ENCODE data around the gene SERPINC1. TPM values are rescaled to one million over a fixed set of nuclear protein-coding genes. Genes with fewer than 3 reads are reported as not detected.

SERPINC1 gene
- total and polyA plus RNA-seq, 4 donors = 0.08 to 0.61 (median 0.17) TPM; not detected in 1

DNA sequence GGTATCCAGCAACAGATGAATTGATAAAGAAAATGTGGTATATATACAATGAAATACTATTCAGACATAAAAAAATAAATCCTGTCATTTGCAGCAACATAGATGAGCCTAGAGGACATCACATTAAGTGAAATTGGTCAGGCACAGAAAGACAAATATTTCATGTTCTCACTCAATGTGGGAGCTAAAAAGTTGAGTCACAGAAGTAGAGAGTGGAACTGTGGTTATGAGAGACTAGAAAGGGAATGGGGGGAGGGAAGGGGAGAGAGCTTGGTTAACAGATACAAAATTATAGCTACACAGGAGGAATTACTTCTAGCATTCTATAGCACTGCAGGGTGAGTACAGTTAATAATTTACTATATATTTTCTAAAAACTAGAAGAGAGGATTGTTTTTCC, 37.1 kb upstream of the SERPINC1 start:
- Histone ChIP-seq H3K4me1 (ENCODE audit: control insufficient read depth in 5 of 5, insufficient read depth in 5 of 5, low read length in 5 of 5) (no peaks in the 10 kb centered on the region), H3K4me3 (no peak overlapping the region), H3K9ac (ENCODE audit: insufficient read depth in 1 of 2, low read length in 2 of 2) (no peak overlapping the region), H3K36me3 (ENCODE audit: control insufficient read depth in 4 of 4, insufficient read depth in 4 of 4, low read length in 4 of 4) (peaks cover 2 to 32% (median 17%) of the 10 kb centered on the region in 4 donors), H3K9me3 (ENCODE audit: control insufficient read depth in 4 of 4, insufficient read depth in 3 of 4, low read length in 3 of 4) (no peaks in the 10 kb centered on the region), H3K27ac (ENCODE audit: low read depth in 1 of 2, low read length in 1 of 2) (no peak overlapping the region), H3K27me3 (ENCODE audit: control insufficient read depth in 3 of 3, insufficient read depth in 3 of 3, low read length in 2 of 3) (no peaks in the 10 kb centered on the region)
- no peak for ATAC-seq (ENCODE audit: insufficient read depth, low FRiP score)
- TF ChIP-seq, protein P1, sequence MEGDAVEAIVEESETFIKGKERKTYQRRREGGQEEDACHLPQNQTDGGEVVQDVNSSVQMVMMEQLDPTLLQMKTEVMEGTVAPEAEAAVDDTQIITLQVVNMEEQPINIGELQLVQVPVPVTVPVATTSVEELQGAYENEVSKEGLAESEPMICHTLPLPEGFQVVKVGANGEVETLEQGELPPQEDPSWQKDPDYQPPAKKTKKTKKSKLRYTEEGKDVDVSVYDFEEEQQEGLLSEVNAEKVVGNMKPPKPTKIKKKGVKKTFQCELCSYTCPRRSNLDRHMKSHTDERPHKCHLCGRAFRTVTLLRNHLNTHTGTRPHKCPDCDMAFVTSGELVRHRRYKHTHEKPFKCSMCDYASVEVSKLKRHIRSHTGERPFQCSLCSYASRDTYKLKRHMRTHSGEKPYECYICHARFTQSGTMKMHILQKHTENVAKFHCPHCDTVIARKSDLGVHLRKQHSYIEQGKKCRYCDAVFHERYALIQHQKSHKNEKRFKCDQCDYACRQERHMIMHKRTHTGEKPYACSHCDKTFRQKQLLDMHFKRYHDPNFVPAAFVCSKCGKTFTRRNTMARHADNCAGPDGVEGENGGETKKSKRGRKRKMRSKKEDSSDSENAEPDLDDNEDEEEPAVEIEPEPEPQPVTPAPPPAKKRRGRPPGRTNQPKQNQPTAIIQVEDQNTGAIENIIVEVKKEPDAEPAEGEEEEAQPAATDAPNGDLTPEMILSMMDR (IDR thresholded peaks at IDR 0.05; ENCODE audit: control extremely low read depth, extremely low read depth) = no peak
- DNase-seq = no peak

DNA sequence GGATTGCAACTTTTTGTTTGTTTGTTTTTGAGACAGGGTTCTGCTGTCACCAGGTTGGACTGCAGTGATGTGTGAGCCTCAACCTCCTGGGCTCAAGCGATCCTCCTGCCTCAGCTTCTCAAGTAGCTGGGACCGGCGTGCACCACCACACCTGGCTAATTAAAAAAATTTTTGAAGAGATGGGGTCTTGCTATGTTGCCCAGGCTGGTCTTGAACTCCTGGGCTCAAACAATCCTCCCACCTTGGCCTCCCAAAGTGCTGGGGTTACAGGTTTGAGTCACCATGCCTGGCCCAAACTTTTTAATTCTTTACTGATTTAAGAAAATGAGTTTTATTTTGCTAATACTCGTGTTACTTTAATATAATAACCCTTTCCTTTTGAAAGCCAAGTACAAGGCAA, 31.5 kb upstream of the SERPINC1 start:
- TF ChIP-seq, protein P1 (IDR thresholded peaks at IDR 0.05; ENCODE audit: control extremely low read depth, extremely low read depth) = no peak
- ATAC-seq (ENCODE audit: insufficient read depth, low FRiP score) = no peak
- no peaks in the 10 kb centered on the region for H3K27me3 ChIP-seq (ENCODE audit: control insufficient read depth in 3 of 3, insufficient read depth in 3 of 3, low read length in 2 of 3)
- H3K9ac ChIP-seq (ENCODE audit: insufficient read depth in 1 of 2, low read length in 2 of 2) = no peak overlapping the region
- H3K9me3 ChIP-seq (ENCODE audit: control insufficient read depth in 4 of 4, insufficient read depth in 3 of 4, low read length in 3 of 4) = no peaks in the 10 kb centered on the region
- H3K36me3 ChIP-seq (ENCODE audit: control insufficient read depth in 4 of 4, insufficient read depth in 4 of 4, low read length in 4 of 4) = peaks cover 20 to 48% (median 35%) of the 10 kb centered on the region in 4 donors
- DNase-seq = no peak
- H3K27ac ChIP-seq (ENCODE audit: low read depth in 1 of 2, low read length in 1 of 2) = no peak overlapping the region
- H3K4me3 ChIP-seq = no peak overlapping the region
- H3K4me1 ChIP-seq (ENCODE audit: control insufficient read depth in 5 of 5, insufficient read depth in 5 of 5, low read length in 5 of 5) = no peaks in the 10 kb centered on the region
- 98% methylated on average over 4 of the region's 4 CpGs for WGBS, 2 donors

DNA sequence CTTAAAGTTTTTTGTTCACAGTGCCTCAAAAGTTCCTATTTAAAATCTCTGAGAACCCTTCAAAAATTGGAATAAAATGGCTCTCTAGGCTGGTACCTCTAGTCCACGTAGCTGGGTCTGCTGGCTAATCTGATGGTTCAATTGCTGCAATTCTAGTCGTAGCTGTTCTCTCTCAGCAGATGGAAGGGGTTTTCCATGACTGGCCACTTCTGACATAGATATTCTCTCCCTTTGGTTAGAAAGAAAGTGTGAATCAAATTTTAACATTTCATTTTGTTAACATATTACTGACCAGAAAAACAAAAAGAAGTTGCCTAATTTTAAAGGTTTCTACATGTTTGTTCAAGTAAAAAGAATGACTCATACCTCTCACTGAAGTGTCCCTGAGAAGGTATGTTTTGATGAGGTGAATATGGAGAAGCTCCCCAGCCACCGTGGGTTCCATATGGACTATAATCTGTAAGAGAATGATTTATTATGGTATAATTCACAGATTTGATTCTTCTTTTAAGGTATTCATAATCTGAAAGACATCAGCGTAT, 29.3 kb upstream of the SERPINC1 start:
- H3K27me3 ChIP-seq (ENCODE audit: control insufficient read depth in 3 of 3, insufficient read depth in 3 of 3, low read length in 2 of 3) = no peaks in the 10 kb centered on the region
- DNase-seq (no peak), ATAC-seq (ENCODE audit: insufficient read depth, low FRiP score) (no peak)
- no peaks in the 10 kb centered on the region for H3K4me1 ChIP-seq (ENCODE audit: control insufficient read depth in 5 of 5, insufficient read depth in 5 of 5, low read length in 5 of 5)
- peaks cover 25 to 54% (median 37%) of the 10 kb centered on the region in 4 donors for H3K36me3 ChIP-seq (ENCODE audit: control insufficient read depth in 4 of 4, insufficient read depth in 4 of 4, low read length in 4 of 4)
- H3K27ac ChIP-seq (ENCODE audit: low read depth in 1 of 2, low read length in 1 of 2) = no peak overlapping the region
- TF ChIP-seq, protein P1 (IDR thresholded peaks at IDR 0.05; ENCODE audit: control extremely low read depth, extremely low read depth) = no peak
- no peaks in the 10 kb centered on the region for H3K9me3 ChIP-seq (ENCODE audit: control insufficient read depth in 4 of 4, insufficient read depth in 3 of 4, low read length in 3 of 4)
- no peak overlapping the region for H3K4me3 ChIP-seq
- 84 to 93% methylated on average over 4 of the region's 4 CpGs for WGBS, 2 donors
- no peak overlapping the region for H3K9ac ChIP-seq (ENCODE audit: insufficient read depth in 1 of 2, low read length in 2 of 2)

DNA sequence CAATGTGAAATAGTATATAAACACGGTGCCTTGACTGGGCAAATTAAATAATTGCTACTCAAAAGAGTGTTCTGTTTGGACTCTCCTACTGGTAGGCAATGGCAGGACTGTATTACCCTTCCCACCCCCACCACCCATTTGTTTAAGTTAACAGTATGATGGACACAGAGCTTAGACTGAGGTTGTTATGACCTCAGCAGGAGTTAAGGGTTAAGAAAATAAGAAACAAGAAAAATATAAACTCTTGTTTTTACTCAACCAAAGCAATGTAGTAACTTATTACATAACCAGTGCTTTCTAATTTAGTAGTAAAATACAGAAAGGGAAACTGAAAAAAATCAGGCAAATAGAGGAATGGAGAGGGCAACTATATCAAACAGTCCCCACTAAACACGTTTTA, 19.9 kb upstream of the SERPINC1 start:
- Histone ChIP-seq H3K27me3 (ENCODE audit: control insufficient read depth in 3 of 3, insufficient read depth in 3 of 3, low read length in 2 of 3) (no peaks in the 10 kb centered on the region), H3K9ac (ENCODE audit: insufficient read depth in 1 of 2, low read length in 2 of 2) (no peak overlapping the region), H3K36me3 (ENCODE audit: control insufficient read depth in 4 of 4, insufficient read depth in 4 of 4, low read length in 4 of 4) (peaks cover 0 to 31% (median 20%) of the 10 kb centered on the region in 4 donors), H3K27ac (ENCODE audit: low read depth in 1 of 2, low read length in 1 of 2) (no peak overlapping the region), H3K4me3 (no peak overlapping the region), H3K9me3 (ENCODE audit: control insufficient read depth in 4 of 4, insufficient read depth in 3 of 4, low read length in 3 of 4) (no peaks in the 10 kb centered on the region), H3K4me1 (ENCODE audit: control insufficient read depth in 5 of 5, insufficient read depth in 5 of 5, low read length in 5 of 5) (no peaks in the 10 kb centered on the region)
- DNase-seq (no peak), ATAC-seq (ENCODE audit: insufficient read depth, low FRiP score) (no peak)
- TF ChIP-seq, protein P1 (IDR thresholded peaks at IDR 0.05; ENCODE audit: control extremely low read depth, extremely low read depth) = no peak
- WGBS, 2 donors = 86 to 88% methylated on average over 2 of the region's 2 CpGs
